WTC11 (cell line): ENCODE measurements around the gene GNAI3. TPM values are rescaled to one million over a fixed set of nuclear protein-coding genes. Genes with fewer than 3 reads are reported as not detected.

ENCODE experiments used
- ATAC-seq: fragments of 200-7000 bp; cut with Tn5 transposase; 2 replicates; pipeline ENCODE4 v1.10.0; 2021; ENCODE audit warnings: mild to moderate bottlenecking, moderate library complexity
- CTCF ChIA-PET: fragments of 300-600 bp; sonication (Branson Sonifier 250); formaldehyde crosslinking; loops from one replicate; lab custom pipeline; 2021; ENCODE audit warnings: antibody characterized with exemption; lab: Charles Lee
- POLR2A ChIA-PET: fragments of 350-600 bp; sonication (Branson Sonifier 250); formaldehyde crosslinking; loops from one replicate; lab custom pipeline; 2021; ENCODE audit warnings: antibody characterized with exemption; lab: Charles Lee
- DNase-seq: peaks from one replicate; pipeline ENCODE4 v3.0.0; 2021; ENCODE audit warnings: low spot score
- H3K27ac Mint-ChIP-seq: 2 replicates; pipeline ENCODE4 v1.8.0; 2021; ENCODE audit warnings: mixed read lengths
- H3K27me3 Mint-ChIP-seq: 2 replicates; pipeline ENCODE4 v1.8.0; 2021; ENCODE audit warnings: low read depth, mild to moderate bottlenecking, moderate library complexity, mixed read lengths
- H3K36me3 Mint-ChIP-seq: 2 replicates; pipeline ENCODE4 v1.8.0; 2021; ENCODE audit warnings: mixed read lengths
- H3K4me1 Mint-ChIP-seq: 2 replicates; pipeline ENCODE4 v1.8.0; 2022; ENCODE audit warnings: mixed read lengths
- H3K4me3 Mint-ChIP-seq: 2 replicates; pipeline ENCODE4 v1.8.0; 2021; ENCODE audit warnings: mild to moderate bottlenecking, moderate library complexity, mixed read lengths
- H3K9me3 Mint-ChIP-seq: 2 replicates; pipeline ENCODE4 v1.8.0; 2021; ENCODE audit warnings: mixed read lengths
- CBFB ChIP-seq: sonication (generic); formaldehyde crosslinking; IDR thresholded peaks from 2 replicates; pipeline ENCODE4 v1.8.1; 2022; ENCODE audit warnings: mild to moderate bottlenecking, low read depth, missing genetic modification reagents
- E2F5 ChIP-seq: sonication (generic); formaldehyde crosslinking; IDR thresholded peaks from 2 replicates; pipeline ENCODE4 v1.8.1; 2022; ENCODE audit warnings: mild to moderate bottlenecking, moderate library complexity, missing genetic modification reagents
- FOXK1 ChIP-seq: sonication (generic); formaldehyde crosslinking; IDR thresholded peaks from 2 replicates; pipeline ENCODE4 v1.8.0; 2022; ENCODE audit warnings: mild to moderate bottlenecking, moderate library complexity, missing genetic modification reagents
- IRF1 ChIP-seq: sonication (generic); formaldehyde crosslinking; IDR thresholded peaks from 2 replicates; pipeline ENCODE4 v1.8.0; 2023; ENCODE audit warnings: missing genetic modification reagents
- IRF2 ChIP-seq: sonication (generic); formaldehyde crosslinking; IDR thresholded peaks from 2 replicates; pipeline ENCODE4 v1.8.0; 2022; ENCODE audit warnings: low read depth, missing genetic modification reagents, borderline replicate concordance
- JUN ChIP-seq: sonication (generic); formaldehyde crosslinking; IDR thresholded peaks from 2 replicates; pipeline ENCODE4 v1.8.0; 2023; ENCODE audit warnings: mild to moderate bottlenecking, missing genetic modification reagents
- MYBL2 ChIP-seq: sonication (generic); formaldehyde crosslinking; IDR thresholded peaks from 2 replicates; pipeline ENCODE4 v1.8.1; 2023; ENCODE audit warnings: mild to moderate bottlenecking, moderate library complexity, missing genetic modification reagents
- NFATC4 ChIP-seq: fragments of 250-450 bp; sonication (Bioruptor Pico); IDR thresholded peaks from 2 replicates; pipeline ENCODE4 v1.9.0; 2021; ENCODE audit warnings: mild to moderate bottlenecking
- NR2C2 ChIP-seq: sonication (generic); formaldehyde crosslinking; IDR thresholded peaks from 2 replicates; pipeline ENCODE4 v1.8.0; 2022; ENCODE audit warnings: mild to moderate bottlenecking, missing genetic modification reagents
- PRDM15 ChIP-seq: sonication (generic); formaldehyde crosslinking; IDR thresholded peaks from 2 replicates; pipeline ENCODE4 v1.8.0; 2022; ENCODE audit warnings: missing genetic modification reagents
- PRRX2 ChIP-seq: fragments of 250-450 bp; sonication (Bioruptor Pico); IDR thresholded peaks from 2 replicates; pipeline ENCODE4 v1.8.0; 2021; ENCODE audit warnings: mild to moderate bottlenecking
- SMAD3 ChIP-seq: sonication (generic); formaldehyde crosslinking; IDR thresholded peaks from 2 replicates; pipeline ENCODE4 v1.8.0; 2022; ENCODE audit warnings: missing genetic modification reagents, mild to moderate bottlenecking, borderline replicate concordance
- STAT6 ChIP-seq: sonication (generic); formaldehyde crosslinking; conservative IDR thresholded peaks from 2 replicates; pipeline ENCODE4 v1.8.1; 2023; ENCODE audit warnings: mild to moderate bottlenecking, low read depth, missing genetic modification reagents, moderate library complexity
- TP53 ChIP-seq: sonication (generic); formaldehyde crosslinking; IDR thresholded peaks from 2 replicates; pipeline ENCODE4 v1.8.1; 2023; ENCODE audit warnings: mild to moderate bottlenecking, missing genetic modification reagents
- ZNF121 ChIP-seq: sonication (generic); formaldehyde crosslinking; IDR thresholded peaks from 2 replicates; pipeline ENCODE4 v1.8.0; 2023; ENCODE audit warnings: missing genetic modification reagents
- ZNF423 ChIP-seq: fragments of 250-450 bp; sonication (Bioruptor Pico); IDR thresholded peaks from 2 replicates; pipeline ENCODE4 v2.1.2; 2022; ENCODE audit warnings: mild to moderate bottlenecking, moderate library complexity
- total RNA-seq: library from RNA; stranded (reverse); gene quantifications from 3 replicates; pipeline ENCODE4 v1.2.3, GENCODE V29; 2021

GNAI3 gene
- total RNA-seq, 1 experiment from 2014 or later = 7.2 TPM

GRCh38 chr1:109632671-109633346 is 84.4 kb downstream of the GNAI3 start (continued):
- no peak for TF ChIP-seq STAT6 (CRISPR knock-in tag)
- no peak for TF ChIP-seq IRF1 (CRISPR knock-in tag)
- TF ChIP-seq NR2C2 = no peak
- no peak for TF ChIP-seq SMAD3 (CRISPR knock-in tag)
- no peak for TF ChIP-seq NFATC4 (CRISPR knock-in tag)
- no peak for TF ChIP-seq MYBL2 (CRISPR knock-in tag)
- no peak for TF ChIP-seq E2F5 (CRISPR knock-in tag)

- ChIA-PET CTCF (interaction anchor here (1.2 kb wide), 1 partner anchor 88 kb away, joined by 7 read pairs; no protein-coding TSS in a partner anchor), POLR2A (no interaction called here)
- DNase-seq (no peak), ATAC-seq (no peak)
- Mint-ChIP-seq H3K36me3 (peaks cover 16% of the 10 kb centered on the region), H3K27me3 (no peaks in the 10 kb centered on the region), H3K9me3 (no peaks in the 10 kb centered on the region), H3K4me1 (peaks cover 25% of the 10 kb centered on the region), H3K27ac (0 out of 2 replicates have a peak overlapping the region, but pooled peaks have one; percentile 84), H3K4me3 (no peak overlapping the region)
- TF ChIP-seq TP53 (CRISPR knock-in tag) = no peak
- TF ChIP-seq IRF2 (CRISPR knock-in tag) = no peak
- TF ChIP-seq ZNF423 (CRISPR knock-in tag) = no peak
- TF ChIP-seq ZNF121 (CRISPR knock-in tag) = no peak
- no peak for TF ChIP-seq PRRX2 (CRISPR knock-in tag)
- no peak for TF ChIP-seq E2F5 (CRISPR knock-in tag)
- TF ChIP-seq PRDM15 = no peak
- TF ChIP-seq JUN (CRISPR knock-in tag) = no peak
- TF ChIP-seq SMAD3 (CRISPR knock-in tag) = no peak
- no peak for TF ChIP-seq CBFB
- TF ChIP-seq FOXK1 (CRISPR knock-in tag) = no peak
These were observed 85.9 kb downstream of the GNAI3 start for GRCh38 chr1:109634292-109634691.
